ENCODE data around the gene SERF2. TPM values are rescaled to one million over a fixed set of nuclear protein-coding genes. Genes with fewer than 3 reads are reported as not detected.

SERF2 gene
- total and polyA plus RNA-seq, 2 of the 8 experiments (the other 6 are each of a cell fraction or from before 2014, with no cell fraction given): 655 to 999 TPM

DNA sequence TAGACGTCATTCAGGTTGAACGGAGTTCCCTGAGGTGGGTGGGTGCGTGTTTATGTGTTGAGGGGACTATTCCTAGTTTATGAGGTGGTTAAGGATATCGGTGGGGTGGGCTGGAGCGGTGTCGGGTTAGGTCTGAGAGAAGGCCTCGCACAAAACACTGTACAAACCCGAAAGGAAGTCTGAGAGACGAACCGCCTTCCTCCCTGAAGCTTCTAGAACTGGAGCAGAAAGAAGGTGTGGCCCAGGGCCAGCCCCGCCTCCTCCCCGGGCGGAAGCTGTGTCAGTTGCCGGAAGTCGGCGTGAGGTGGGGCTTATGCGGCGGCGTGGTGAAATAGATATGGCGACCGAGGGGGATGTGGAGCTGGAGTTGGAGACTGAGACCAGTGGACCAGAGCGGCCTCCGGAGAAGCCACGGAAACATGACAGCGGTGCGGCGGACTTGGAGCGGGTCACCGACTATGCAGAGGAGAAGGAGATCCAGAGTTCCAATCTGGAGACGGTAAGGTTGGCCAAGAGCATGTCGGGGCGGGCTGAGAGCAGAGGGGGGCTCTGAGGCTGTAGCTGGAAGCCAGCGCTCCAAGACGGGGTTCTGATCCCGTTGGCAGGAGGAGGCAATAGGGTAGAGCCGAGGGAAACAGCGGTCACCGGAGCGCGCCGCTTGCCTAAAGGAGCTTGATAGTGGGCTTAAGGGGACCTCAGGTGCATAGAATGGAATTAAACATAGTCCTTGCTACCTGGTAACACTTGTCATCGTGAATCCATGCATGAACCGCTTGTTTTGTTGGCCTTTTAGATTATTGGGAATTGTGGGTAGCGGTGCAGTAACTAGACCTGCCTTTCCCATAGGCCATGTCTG is 8.4 kb downstream of the SERF2 start, which contains the start of gene HYPK (continued):
- TF ChIP-seq SUZ12 (IDR thresholded peaks at IDR 0.05; ENCODE audit: low read length): no peak
- TF ChIP-seq TAF7 (optimal IDR thresholded peaks at IDR 0.05; ENCODE audit: borderline replicate concordance, low read depth, low read length): peak; percentile 46
- peak; percentile 75; the same call in 1 of the 2 replicates for TF ChIP-seq KDM5A (IDR thresholded peaks at IDR 0.05; ENCODE audit: low read length)
- TF ChIP-seq KDM4A (IDR thresholded peaks at IDR 0.05; ENCODE audit: low read depth, low read length, severe bottlenecking): peak; percentile 71
- no peak for TF ChIP-seq CEBPB (IDR thresholded peaks at IDR 0.05; ENCODE audit: low read depth, low read length)
- TF ChIP-seq, protein P1, sequence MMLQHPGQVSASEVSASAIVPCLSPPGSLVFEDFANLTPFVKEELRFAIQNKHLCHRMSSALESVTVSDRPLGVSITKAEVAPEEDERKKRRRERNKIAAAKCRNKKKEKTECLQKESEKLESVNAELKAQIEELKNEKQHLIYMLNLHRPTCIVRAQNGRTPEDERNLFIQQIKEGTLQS (IDR thresholded peaks at IDR 0.05; ENCODE audit: insufficient read depth, low read depth, low read length): no peak
- TF ChIP-seq SP4 (IDR thresholded peaks at IDR 0.05; ENCODE audit: low read length): no peak
- peak; percentile 2 to 82 for TF ChIP-seq POLR2A (IDR thresholded peaks at IDR 0.05; ENCODE audit: control extremely low read depth in 1 of 2, low read depth in 2 of 2, low read length in 2 of 2)
- peak; percentile 94 for TF ChIP-seq POLR2AphosphoS5 (IDR thresholded peaks at IDR 0.05; ENCODE audit: low read depth, low read length)
- TF ChIP-seq EP300 (IDR thresholded peaks at IDR 0.05; ENCODE audit: borderline replicate concordance in 1 of 2, low read depth in 2 of 2, low read length in 2 of 2): no peak
- peak; percentile 73 for TF ChIP-seq ASH2L (IDR thresholded peaks at IDR 0.05; ENCODE audit: low read length)
- no peak for TF ChIP-seq SIRT6 (IDR thresholded peaks at IDR 0.05; ENCODE audit: low read length)
- no peak for TF ChIP-seq SRF (IDR thresholded peaks at IDR 0.05; ENCODE audit: low read depth, low read length)
- TF ChIP-seq BRCA1 (IDR thresholded peaks at IDR 0.05; ENCODE audit: low read depth, low read length): no peak
- TF ChIP-seq KDM1A (IDR thresholded peaks at IDR 0.05; ENCODE audit: borderline replicate concordance, low read length): no peak
- TF ChIP-seq SAP30 (IDR thresholded peaks at IDR 0.05; ENCODE audit: insufficient read depth, insufficient replicate concordance, low read length): no peak
- TF ChIP-seq SIX5 (IDR thresholded peaks at IDR 0.05; ENCODE audit: low read depth, low read length): no peak
- no peak for TF ChIP-seq CTBP2 (IDR thresholded peaks at IDR 0.05; ENCODE audit: borderline replicate concordance, insufficient read depth, insufficient read length, low read length)
- TF ChIP-seq JUND (IDR thresholded peaks at IDR 0.05; ENCODE audit: low read length): no peak
- no peak for TF ChIP-seq ZNF274 (IDR thresholded peaks at IDR 0.05; ENCODE audit: borderline replicate concordance, extremely low read depth, low read length)
- TF ChIP-seq NANOG (IDR thresholded peaks at IDR 0.05; ENCODE audit: insufficient read depth, low read depth, low read length, poor library complexity, severe bottlenecking): no peak
- no peak for TF ChIP-seq HDAC6 (IDR thresholded peaks at IDR 0.05; ENCODE audit: low read depth, low read length)
- TF ChIP-seq TBP (IDR thresholded peaks at IDR 0.05; ENCODE audit: low read depth, low read length): peak; percentile 75
